Fibroblast of pulmonary artery (primary cell): ENCODE measurements around the gene TPCN2.

ENCODE experiments used
- DNase-seq: peaks from one replicate; pipeline ENCODE4 v3.0.0-alpha.2; 2010; ENCODE audit warnings: low read depth
- H3K4me3 ChIP-seq: replicated peaks from 2 replicates; pipeline ENCODE4 v1.5.1; 2011; ENCODE audit warnings: low read depth, mild to moderate bottlenecking, control low read depth, low read length, moderate library complexity
- TF ChIP-seq, protein P1 (sequence below): IDR thresholded peaks from 2 replicates; pipeline ENCODE4 v1.5.1; 2011; ENCODE audit warnings: mild to moderate bottlenecking, control low read depth, low read length, inconsistent platforms; ENCODE audit errors: missing control alignments

Gene TPCN2

GRCh38 chr11:69173925-69174581 is 125.3 kb downstream of the TPCN2 start:
- peak; percentile 36 for DNase-seq
- TF ChIP-seq, protein P1, sequence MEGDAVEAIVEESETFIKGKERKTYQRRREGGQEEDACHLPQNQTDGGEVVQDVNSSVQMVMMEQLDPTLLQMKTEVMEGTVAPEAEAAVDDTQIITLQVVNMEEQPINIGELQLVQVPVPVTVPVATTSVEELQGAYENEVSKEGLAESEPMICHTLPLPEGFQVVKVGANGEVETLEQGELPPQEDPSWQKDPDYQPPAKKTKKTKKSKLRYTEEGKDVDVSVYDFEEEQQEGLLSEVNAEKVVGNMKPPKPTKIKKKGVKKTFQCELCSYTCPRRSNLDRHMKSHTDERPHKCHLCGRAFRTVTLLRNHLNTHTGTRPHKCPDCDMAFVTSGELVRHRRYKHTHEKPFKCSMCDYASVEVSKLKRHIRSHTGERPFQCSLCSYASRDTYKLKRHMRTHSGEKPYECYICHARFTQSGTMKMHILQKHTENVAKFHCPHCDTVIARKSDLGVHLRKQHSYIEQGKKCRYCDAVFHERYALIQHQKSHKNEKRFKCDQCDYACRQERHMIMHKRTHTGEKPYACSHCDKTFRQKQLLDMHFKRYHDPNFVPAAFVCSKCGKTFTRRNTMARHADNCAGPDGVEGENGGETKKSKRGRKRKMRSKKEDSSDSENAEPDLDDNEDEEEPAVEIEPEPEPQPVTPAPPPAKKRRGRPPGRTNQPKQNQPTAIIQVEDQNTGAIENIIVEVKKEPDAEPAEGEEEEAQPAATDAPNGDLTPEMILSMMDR = no peak
- H3K4me3 ChIP-seq = no peak overlapping the region

DNA sequence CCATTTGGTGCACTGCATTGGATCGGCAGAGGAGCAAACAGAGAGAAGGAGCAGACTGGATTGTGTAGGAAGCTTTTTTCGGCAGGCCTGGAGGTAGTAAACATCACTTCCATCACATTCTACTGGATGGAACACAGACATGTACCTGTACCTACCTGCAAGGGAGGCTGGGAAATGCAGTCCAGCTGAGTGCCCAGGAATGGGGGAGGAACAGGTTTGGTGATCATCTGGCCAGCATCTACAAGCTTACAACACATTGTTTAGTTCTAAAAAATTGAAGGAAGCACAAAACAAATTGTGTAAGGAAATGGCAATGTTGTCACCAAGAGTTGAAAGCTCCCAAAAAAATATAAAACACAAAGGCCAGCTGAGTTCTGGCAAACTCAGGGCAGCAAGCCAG is 126.1 kb downstream of the TPCN2 start:
- no peak overlapping the region for H3K4me3 ChIP-seq
- TF ChIP-seq, protein P1 = no peak
- no peak for DNase-seq

DNA sequence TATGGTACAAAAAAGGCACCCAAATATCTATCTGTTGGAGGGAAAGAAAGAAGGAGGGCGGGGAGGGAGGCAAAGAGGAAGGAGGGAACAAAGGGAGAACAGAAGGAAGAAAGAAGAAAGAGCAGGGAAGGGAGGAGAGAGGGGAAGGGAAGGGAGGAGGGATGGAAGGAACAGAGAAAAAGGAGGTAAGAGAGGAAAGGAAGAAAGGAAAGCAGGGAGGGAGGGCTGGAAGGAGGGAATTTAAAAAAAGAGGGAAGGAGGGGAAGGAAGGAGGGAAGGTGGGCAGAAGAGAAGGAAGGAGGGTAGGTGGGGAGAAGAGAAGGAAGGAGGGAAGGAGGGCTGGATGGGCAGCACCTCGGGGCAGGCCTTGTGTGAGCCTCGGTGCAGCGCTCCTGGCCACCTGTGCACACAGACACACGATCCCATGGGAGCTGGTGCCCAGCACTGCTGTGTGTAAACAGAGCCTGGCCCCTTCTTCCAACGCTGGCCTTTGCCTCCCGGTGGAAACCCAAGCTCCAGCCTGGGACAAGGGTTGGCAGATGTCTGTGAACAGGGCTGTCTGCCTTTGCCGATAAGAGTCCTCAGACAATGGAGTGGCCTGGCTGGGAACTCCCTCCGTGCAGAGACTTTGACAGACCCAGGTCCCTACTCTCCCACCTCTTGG is 130.2 kb downstream of the TPCN2 start:
- no peak for DNase-seq
- no peak overlapping the region for H3K4me3 ChIP-seq
- TF ChIP-seq, protein P1 = no peak

GRCh38 chr11:69180226-69180625 is 131.5 kb downstream of the TPCN2 start:
- TF ChIP-seq, protein P1 = no peak
- no peak overlapping the region for H3K4me3 ChIP-seq
- no peak for DNase-seq

DNA sequence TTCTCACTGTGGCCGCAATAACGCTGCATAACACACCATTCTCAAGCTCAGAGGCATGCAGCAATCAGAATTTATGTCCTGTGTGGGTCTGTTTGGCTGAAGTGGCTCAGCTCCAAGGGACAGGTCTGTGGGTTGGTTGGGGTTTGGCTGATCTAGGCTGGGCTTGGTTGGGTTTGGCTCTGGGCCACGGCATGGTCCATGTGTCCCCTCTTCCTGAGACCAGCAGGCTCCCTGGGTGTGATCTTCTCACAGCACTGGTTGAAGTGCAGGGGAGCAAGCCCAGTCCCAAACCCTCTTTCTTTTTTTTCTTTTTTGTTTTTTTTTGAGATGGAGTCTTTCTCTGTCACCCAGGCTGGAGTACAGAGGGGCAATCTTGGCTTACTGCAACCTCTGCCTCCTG is 132.0 kb downstream of the TPCN2 start:
- DNase-seq = no peak
- TF ChIP-seq, protein P1 = no peak
- no peak overlapping the region for H3K4me3 ChIP-seq

DNA sequence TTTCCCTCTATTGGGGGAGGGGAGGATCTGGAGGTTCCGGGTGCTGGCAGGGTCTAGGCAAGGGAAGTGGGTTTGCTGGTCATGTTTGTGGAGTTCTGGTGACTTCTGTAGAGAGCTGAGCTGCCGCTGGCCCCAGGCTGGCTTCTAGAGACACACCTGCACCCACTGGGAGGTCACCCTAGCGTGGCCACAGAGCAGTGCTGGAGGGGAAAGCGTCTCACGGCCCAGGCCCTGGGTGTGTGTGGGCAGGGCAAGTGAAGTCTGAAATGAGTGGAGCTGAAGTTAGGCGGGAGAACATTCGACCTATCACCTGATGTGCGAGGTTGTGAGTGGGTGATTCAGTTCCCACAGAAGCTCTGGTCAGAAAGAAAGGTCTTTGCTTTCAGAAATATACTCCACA is 134.9 kb downstream of the TPCN2 start:
- no peak for DNase-seq
- H3K4me3 ChIP-seq = no peak overlapping the region
- TF ChIP-seq, protein P1 = no peak
